GM18507 (cell line): ENCODE data around the gene KRTAP9-7.
A peak's percentile ranks its signal among the peaks of the same experiment; 100 is the strongest.
"Not testable (repeated sequence)": the region's sequence is repeated elsewhere in the genome, so short reads cannot be mapped to it uniquely, and the experiment has no call there.

ENCODE experiments used
- DNase-seq: peaks from one replicate; pipeline ENCODE4 v3.0.0; 2011; ENCODE audit warnings: low read depth; ENCODE audit not compliant: insufficient read length; ENCODE audit errors: extremely low spot score
- FAIRE-seq: peaks from 2 replicates; lab custom pipeline; 2011; peaks lifted over from hg19 to GRCh38; lab: Jason Lieb, UNC

The KRTAP9-7 gene

GRCh38 chr17:41265078-41265477 lies 10.4 kb upstream of the KRTAP9-7 start, which contains the start of gene KRTAP9-6:
TSS of gene KRTAP9-6 (plus strand) at chr17:41265378. CDS start at chr17:41265378, 0 bp downstream.
- DNase-seq (no peak), FAIRE-seq (no peak)

DNA sequence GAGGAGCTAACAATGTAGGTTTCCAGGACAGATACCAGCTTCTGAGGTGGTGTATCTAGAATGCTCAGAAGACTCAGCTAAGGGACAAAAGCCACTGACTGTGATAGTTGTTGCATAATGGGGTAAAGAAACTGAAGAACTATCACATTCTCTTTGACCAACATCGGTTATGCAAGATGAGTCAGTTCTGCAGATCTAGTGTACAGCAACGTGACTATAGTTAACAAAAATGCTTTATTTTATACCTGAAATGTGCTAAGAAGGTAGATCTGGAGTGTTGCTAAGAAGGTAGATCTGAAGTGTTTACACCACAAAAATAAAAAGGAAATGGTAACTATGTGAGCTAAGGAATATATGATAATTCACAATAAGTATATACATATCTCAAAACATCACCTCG lies 7.8 kb upstream of the KRTAP9-7 start:
- FAIRE-seq (no peak), DNase-seq (no peak)

- DNase-seq, FAIRE-seq: not testable (repeated sequence)
These were observed 4.2 kb upstream of the KRTAP9-7 start for GRCh38 chr17:41271323-41271722.

- no peak for FAIRE-seq
These were observed 3.6 kb upstream of the KRTAP9-7 start for GRCh38 chr17:41271858-41272257.

DNA sequence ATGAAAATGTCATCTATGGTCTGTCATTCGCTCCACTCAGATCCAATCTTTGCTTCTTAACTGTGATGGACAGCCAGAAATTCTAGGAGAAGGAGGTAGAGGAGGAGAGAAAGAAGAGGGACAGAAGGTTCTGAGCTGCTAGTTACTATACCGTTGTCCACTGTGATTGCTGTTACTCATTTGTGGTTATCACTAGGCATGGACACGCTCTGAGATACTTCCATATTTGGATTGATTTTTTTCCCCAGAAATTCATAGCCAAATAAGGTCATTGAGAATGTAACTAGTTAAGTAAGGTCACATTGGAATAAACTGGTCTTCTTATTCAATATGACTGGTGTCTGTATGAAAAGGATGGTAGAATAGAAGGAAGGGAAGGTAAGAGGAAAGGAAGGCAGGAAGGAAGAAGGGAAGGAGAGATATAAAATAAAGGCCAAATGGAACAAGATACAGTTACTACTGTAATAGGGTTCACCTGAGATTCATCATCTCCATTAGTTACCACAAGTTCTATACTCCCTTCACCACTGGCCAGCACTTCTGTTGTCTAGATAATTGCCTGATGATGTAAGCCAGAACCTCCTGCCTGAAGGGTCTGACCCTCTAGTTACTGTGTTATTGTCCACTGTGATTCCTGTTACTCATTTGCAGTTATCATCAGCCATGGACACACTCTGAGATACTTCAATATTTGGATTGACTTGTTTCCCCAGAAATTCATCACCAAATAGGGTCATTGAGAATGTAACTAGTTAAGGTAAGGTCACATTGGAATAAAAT lies 2.9 kb downstream of the KRTAP9-7 start:
- no peak for FAIRE-seq
- DNase-seq, result no peak

More at GRCh38 chr17:41271858-41272257, 3.6 kb upstream of the KRTAP9-7 start:
- DNase-seq, result no peak

DNA sequence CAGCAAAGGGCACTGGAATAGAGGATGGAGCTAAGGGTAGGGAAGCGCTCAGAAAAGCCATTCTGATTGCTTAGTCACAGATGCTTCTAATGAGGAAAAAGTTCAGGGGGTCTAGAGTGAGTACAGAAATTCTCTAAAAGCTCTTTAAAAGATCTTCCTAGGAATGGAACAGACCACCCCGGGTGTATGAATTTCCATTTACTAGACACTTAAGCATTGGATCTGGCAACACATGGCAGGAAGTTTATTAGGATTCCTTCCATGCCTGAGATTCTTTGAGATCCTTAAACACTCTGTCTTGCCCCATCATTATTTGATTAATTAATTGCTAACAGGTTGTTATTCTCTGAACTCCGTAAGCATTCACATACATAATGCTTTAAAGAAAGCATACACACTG lies 8.5 kb downstream of the KRTAP9-7 start:
- DNase-seq (no peak), FAIRE-seq (no peak)

DNA sequence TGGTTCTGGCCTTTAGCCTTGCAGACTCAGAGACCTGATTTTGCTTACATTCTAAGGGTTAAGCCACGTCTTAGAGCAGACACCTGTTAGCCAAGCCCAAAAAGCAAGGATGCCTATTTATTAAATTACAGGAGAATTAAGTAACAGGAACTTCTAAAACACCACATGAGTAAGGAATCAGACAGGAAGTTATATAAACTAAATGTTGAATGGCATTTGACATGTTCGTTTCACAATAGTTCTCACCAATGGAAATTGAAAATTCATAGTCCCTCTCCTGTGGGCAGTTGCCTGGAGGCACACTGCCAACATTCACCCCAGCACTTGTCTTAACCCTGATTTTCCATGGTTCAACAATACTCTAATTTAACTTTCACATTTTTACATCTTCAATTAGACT lies 9.0 kb downstream of the KRTAP9-7 start:
- FAIRE-seq (no peak), DNase-seq (no peak)

- DNase-seq (no peak), FAIRE-seq (no peak)
These were observed 11.6 kb downstream of the KRTAP9-7 start for GRCh38 chr17:41287050-41287449.

- DNase-seq (no peak), FAIRE-seq (no peak)
These were observed 18.5 kb downstream of the KRTAP9-7 start for GRCh38 chr17:41294016-41294415.

GRCh38 chr17:41296846-41297245 lies 21.3 kb downstream of the KRTAP9-7 start:
- FAIRE-seq, result no peak

GRCh38 chr17:41298458-41299135 lies 23.1 kb downstream of the KRTAP9-7 start:
- no peak for FAIRE-seq
- no peak for DNase-seq

More at GRCh38 chr17:41296846-41297245, 21.3 kb downstream of the KRTAP9-7 start:
- no peak for DNase-seq

DNA sequence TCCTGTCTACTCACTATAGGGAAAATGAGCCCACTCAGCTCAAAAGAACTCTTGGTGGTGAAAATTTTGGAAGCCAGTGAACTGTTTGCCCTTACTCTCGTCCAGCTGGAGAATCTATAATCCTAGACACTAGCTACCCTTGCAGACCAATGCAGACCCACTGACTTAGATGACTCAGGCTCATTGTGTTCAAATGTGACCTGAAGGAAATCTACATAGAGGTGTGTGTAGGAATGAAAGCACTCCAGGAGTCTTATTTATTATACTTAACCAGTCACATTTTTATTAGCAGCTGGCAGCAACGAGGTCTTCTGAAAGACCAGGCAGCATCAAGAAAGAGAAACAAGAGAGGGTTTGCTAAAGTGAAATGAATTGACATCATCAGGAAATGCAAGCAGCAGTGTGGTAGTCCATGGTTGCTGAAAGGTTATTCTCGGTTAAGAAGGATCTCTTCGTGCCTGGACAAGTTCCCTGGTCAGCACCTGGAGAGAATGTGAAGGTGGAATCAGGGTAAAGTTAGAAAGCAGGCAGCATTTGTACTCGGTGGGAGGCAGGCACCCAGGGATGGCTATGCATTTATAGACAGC lies 25.8 kb downstream of the KRTAP9-7 start:
- no peak for DNase-seq
- FAIRE-seq, result no peak

- FAIRE-seq (no peak), DNase-seq (no peak)
These were observed 26.7 kb downstream of the KRTAP9-7 start, which contains the start of gene KRTAP29-1 for GRCh38 chr17:41301916-41302901. TSS of gene KRTAP29-1 (minus strand) at chr17:41302851. CDS start at chr17:41302851, 0 bp downstream.

DNA sequence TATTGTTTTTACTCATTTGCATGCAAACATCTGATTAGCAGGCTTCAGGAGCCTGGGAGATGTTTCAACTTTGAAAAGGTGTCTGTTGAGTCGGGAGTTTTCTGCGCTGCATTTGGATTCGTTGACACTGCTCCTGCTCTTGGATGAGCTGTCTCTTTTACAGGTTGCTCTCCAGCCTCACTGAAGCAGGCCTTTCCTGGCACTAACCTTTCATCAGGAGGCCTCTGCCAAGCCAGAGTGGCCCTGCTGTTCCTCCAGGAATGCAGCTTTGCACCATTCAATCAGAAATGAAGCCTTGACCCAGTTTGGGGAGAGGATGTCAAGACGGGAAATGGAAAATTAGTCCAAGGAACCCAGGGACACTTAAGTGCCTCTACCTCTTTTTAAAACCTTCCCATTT lies 27.5 kb downstream of the KRTAP9-7 start:
- FAIRE-seq (no peak), DNase-seq (no peak)

DNA sequence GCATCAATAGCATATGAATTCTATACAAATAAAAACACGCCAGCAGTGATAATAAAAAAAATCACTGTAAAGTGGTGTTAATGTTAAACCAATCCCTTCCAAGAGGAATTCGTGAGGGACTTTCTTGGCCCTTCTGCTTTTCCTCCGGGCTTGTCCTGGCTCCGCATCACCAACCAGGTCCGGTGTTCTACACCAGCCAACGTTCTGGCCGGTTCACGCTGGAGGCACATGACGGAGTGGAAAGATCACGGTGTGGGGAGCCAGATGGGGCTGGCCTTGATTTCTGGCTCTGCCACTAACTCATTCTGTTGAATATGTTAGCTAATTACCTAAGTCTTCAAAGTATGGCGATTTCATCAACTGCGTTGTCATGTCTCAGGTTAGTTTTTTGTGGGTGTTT lies 28.6 kb downstream of the KRTAP9-7 start:
- DNase-seq (no peak), FAIRE-seq (no peak)

- no peak for DNase-seq
These were observed 32.1 kb downstream of the KRTAP9-7 start for GRCh38 chr17:41307647-41308046.

GRCh38 chr17:41308251-41308917 lies 32.9 kb downstream of the KRTAP9-7 start:
- DNase-seq, result no peak
- peak; percentile 63 for FAIRE-seq

More at GRCh38 chr17:41307647-41308046, 32.1 kb downstream of the KRTAP9-7 start:
- no peak for FAIRE-seq

DNA sequence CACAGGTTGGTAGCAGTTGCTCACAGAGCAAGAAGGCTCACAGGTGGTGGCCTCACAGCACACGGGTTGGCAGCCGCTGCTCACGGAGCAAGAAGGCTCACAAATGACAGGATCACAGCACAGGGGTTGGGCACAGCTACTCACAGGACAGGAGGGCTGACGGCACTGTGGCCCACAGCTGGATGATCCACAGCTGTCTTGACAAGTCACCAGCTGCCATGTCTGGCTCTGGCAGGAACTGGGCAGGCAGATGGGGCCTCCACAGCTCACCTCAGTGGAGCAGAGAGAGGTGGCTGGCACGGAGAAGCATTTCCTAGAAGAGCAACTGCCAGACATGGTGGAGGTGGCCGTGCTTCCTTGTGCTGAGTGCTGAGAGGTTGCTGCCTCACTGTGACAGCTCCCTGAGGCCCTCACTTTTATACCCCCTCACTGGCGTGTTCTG lies 33.4 kb downstream of the KRTAP9-7 start, which contains the start of gene KRTAP16-1:
Gene KRTAP16-1 (minus strand): TSS at position 392 of the 442 bp plus-strand sequence. CDS start 56 bp downstream, at position 336.
- FAIRE-seq, result no peak
- DNase-seq, result no peak
